Stimulated activated CD8-positive, alpha-beta memory T cell treated with anti-CD3 and anti-CD28 coated beads, Interleukin-4, amount 100 ng/mL, for 1 hour (primary cell): ENCODE results near the gene SIVA1.

Source experiments
- DNase-seq, 2 donors: peaks; one replicate each; pipeline ENCODE4 v3.0.0-alpha.2; 2020; ENCODE audit warnings: low read depth in 2 of 2, low spot score in 1 of 2

SIVA1 gene

DNA sequence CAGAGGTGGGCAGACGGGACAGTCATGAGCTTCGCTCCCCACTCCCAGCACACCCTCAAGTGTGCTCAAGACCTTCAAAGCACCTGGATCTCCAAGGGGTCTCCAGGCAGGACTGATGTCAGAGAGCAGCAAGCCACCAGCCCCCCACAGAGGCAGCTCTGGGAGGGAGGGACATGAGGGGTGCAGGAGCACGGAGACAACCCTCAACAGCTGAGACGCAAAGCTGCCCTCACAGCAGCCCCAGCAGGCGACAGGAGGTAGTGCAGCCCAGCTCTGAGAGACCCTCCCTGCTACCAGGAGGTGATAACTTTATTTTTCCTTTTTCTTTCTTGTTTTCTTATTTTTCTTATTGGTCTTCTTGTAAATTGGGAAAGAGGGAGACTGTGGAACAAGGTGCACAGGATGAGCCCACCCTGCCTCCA, 17.9 kb downstream of the SIVA1 start:
- DNase-seq, result no peak

- DNase-seq, result no peak
These were observed 18.4 kb downstream of the SIVA1 start for GRCh38 chr14:104771374-104771773.

DNA sequence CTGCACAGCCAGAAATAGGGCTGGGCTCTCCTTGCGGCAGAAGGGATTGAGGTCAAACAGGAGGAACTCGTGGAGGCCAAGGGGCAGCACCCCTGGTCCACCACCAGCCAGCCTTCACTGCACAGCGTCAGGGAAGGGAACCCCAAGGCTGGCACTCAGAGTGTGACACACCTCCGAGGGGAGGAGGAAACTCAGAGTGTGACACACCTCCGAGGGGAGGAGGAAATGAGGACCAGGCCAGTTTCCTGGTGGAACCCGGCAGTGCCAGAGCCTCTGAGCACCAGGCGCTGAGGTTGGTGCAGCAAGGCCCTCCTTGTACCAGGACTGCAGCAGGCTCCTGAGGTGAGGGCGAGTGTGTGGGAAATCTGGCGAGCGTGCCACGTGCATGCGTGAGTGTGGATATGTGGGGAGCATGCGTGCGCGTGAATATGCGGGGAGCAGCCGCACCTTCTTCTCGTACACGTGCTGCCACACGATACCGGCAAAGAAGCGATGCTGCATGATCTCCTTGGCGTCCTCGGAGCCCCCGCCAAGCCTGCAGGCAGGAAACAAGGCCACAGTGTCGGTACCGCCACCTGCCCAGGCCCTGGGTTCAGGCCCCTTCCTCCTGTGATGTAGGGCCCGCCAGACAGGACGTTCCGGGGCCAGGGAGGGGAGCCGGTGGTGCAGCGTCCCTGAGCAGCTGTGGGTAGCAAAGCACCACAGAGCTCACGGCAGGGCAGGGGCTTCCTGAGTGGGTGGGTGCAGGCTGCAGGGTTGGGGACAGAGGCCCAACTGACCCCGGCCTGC, 19.2 kb downstream of the SIVA1 start:
- no peak for DNase-seq

DNA sequence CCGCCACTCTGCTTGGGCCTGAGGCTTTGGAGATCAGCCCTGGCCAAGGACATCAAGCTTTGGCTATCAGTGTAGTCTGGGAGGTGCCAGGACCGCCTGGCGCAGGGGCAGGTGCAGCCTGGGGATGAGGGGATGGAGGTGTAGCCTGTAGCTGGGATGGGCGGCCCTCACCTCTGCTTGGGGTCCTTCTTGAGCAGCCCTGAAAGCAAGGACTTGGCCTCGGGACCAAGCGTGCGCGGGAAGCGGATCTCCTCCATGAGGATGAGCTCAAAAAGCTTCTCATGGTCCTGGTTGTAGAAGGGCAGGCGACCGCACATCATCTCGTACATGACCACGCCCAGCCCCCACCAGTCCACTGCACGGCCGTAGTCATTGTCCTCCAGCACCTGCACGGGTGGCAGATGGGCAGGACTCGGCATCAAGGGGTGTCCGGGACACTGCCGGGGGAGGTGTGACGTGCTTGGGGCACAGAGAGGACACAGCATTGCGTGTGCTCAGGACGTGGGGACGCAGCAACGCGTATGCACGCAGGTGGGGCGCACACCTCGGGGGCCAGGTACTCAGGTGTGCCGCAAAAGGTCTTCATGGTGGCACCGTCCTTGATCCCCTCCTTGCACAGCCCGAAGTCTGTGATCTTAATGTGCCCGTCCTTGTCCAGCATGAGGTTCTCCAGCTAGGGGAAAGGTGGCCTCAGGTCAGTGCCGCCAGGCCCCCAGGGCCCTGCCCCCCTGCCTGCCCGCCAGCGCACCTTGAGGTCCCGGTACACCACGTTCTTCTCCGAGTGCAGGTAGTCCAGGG, 20.0 kb downstream of the SIVA1 start:
- no peak for DNase-seq

- DNase-seq, result no peak
These were observed 20.8 kb downstream of the SIVA1 start for GRCh38 chr14:104773505-104774452.

GRCh38 chr14:104774453-104775072, 21.6 kb downstream of the SIVA1 start:
- no peak for DNase-seq

- no peak for DNase-seq
These were observed 22.1 kb downstream of the SIVA1 start for GRCh38 chr14:104775073-104775489.

GRCh38 chr14:104776481-104776880, 23.5 kb downstream of the SIVA1 start:
- no peak for DNase-seq

GRCh38 chr14:104776961-104777807, 24.2 kb downstream of the SIVA1 start:
- DNase-seq, result no peak

- no peak for DNase-seq
These were observed 24.9 kb downstream of the SIVA1 start for GRCh38 chr14:104777808-104778249.

- no peak for DNase-seq
These were observed 25.9 kb downstream of the SIVA1 start for GRCh38 chr14:104778694-104779331.

DNA sequence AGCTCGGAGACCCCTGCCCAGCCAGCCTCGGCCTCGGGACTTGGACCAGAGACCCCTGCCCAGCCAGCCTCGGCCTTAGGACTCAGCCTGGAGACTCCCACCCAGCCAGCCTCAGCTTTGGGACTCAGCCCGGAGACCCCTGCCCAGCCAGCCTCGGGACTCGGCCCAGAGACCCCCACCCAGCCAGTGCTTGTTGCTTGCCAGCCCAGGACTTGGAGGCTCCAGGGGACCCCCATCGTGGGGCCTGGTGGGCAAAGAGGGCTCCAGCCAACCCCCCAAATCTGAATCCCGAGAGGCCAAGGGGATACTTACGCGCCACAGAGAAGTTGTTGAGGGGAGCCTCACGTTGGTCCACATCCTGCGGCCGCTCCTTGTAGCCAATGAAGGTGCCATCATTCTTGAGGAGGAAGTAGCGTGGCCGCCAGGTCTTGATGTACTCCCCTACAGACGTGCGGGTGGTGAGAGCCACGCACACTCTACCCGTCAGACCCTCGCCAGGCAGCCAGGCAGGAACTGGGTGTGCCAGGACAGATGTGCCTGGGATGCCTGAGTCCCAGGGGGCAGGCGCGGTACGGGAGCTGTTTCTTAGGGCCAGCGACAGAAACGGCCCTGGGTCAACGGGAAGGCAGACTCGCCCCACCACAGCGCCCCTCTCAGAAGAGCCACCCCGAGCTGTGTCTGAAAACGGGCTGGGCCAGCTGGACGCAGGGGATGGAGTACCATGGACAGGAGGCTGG, 27.0 kb downstream of the SIVA1 start:
- no peak for DNase-seq

GRCh38 chr14:104780513-104781030, 27.6 kb downstream of the SIVA1 start:
- no peak for DNase-seq

- no peak for DNase-seq
These were observed 28.5 kb downstream of the SIVA1 start for GRCh38 chr14:104781271-104782077.

GRCh38 chr14:104782086-104782807, 29.3 kb downstream of the SIVA1 start:
- DNase-seq, result no peak

- no peak for DNase-seq
These were observed 29.8 kb downstream of the SIVA1 start for GRCh38 chr14:104782808-104783139.
